ENCODE measurements around the gene ADPRHL1.

GRCh38 chr13:113402471-113403254 lies 50.6 kb downstream of the ADPRHL1 start:
- TF ChIP-seq, protein P1, sequence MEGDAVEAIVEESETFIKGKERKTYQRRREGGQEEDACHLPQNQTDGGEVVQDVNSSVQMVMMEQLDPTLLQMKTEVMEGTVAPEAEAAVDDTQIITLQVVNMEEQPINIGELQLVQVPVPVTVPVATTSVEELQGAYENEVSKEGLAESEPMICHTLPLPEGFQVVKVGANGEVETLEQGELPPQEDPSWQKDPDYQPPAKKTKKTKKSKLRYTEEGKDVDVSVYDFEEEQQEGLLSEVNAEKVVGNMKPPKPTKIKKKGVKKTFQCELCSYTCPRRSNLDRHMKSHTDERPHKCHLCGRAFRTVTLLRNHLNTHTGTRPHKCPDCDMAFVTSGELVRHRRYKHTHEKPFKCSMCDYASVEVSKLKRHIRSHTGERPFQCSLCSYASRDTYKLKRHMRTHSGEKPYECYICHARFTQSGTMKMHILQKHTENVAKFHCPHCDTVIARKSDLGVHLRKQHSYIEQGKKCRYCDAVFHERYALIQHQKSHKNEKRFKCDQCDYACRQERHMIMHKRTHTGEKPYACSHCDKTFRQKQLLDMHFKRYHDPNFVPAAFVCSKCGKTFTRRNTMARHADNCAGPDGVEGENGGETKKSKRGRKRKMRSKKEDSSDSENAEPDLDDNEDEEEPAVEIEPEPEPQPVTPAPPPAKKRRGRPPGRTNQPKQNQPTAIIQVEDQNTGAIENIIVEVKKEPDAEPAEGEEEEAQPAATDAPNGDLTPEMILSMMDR (IDR thresholded peaks at IDR 0.05; ENCODE audit: low read depth, low read length) = no peak
- no peak for TF ChIP-seq EZH2phosphoT487 (IDR thresholded peaks at IDR 0.05; ENCODE audit: low read depth)
